HepG2 (cell line): ENCODE measurements around the gene IRGM. TPM values are rescaled to one million over a fixed set of nuclear protein-coding genes. Genes with fewer than 3 reads are reported as not detected.

Experiments used
- ADNP ChIP-seq: sonication (generic); formaldehyde crosslinking; IDR thresholded peaks from 2 replicates; pipeline ENCODE4 v1.4.0; 2020; ENCODE audit warnings: missing genetic modification reagents
- BRD4 ChIP-seq: sonication (generic); formaldehyde crosslinking; IDR thresholded peaks from 2 replicates; pipeline ENCODE4 v1.4.0; 2020; ENCODE audit warnings: missing genetic modification reagents
- GATAD1 ChIP-seq: IDR thresholded peaks from 2 replicates; pipeline ENCODE4 v1.6.1; 2016; ENCODE audit warnings: missing genetic modification reagents, missing compliant biosample characterization
- HHEX ChIP-seq: IDR thresholded peaks from 2 replicates; pipeline ENCODE4 v1.6.1; 2016; ENCODE audit warnings: control low read depth
- NBN ChIP-seq: fragments of 450-650 bp; conservative IDR thresholded peaks from 2 replicates; pipeline ENCODE4 v1.6.1; 2017
- SMAD1 ChIP-seq: sonication (generic); formaldehyde crosslinking; IDR thresholded peaks from 2 replicates; pipeline ENCODE4 v1.4.0; 2020; ENCODE audit warnings: missing genetic modification reagents, low read depth, mild to moderate bottlenecking, borderline replicate concordance
- SNAI1 ChIP-seq: sonication (generic); formaldehyde crosslinking; IDR thresholded peaks from 2 replicates; pipeline ENCODE4 v1.5.0; 2020; ENCODE audit warnings: mild to moderate bottlenecking, missing genetic modification reagents, borderline replicate concordance
- ZNF256 ChIP-seq: sonication (generic); formaldehyde crosslinking; conservative IDR thresholded peaks from 2 replicates; pipeline ENCODE4 v1.4.0; 2020; ENCODE audit warnings: missing genetic modification reagents
- ZNF605 ChIP-seq: sonication (generic); formaldehyde crosslinking; IDR thresholded peaks from 2 replicates; pipeline ENCODE4 v1.8.0; 2022; ENCODE audit warnings: mild to moderate bottlenecking, missing genetic modification reagents
- ZNF737 ChIP-seq: sonication (generic); formaldehyde crosslinking; IDR thresholded peaks from 2 replicates; pipeline ENCODE4 v1.5.0; 2020; ENCODE audit warnings: missing genetic modification reagents, mild to moderate bottlenecking, borderline replicate concordance
- polyA plus RNA-seq, 8 experiments: library from polyadenylated mRNA; depleted of rRNA in 3 of 8; stranded (reverse) in 7 of 8; unstranded in 1 of 8; fragments of >200 nt; fragmentation: Illumina TruSeq in 4 of 8; extraction: Trizol in 4 of 8; gene quantifications; 2 replicates each; pipeline versions ENCODE4 v1.2.1 to v1.2.3, GENCODE V29; 2011 to 2016; ENCODE audit warnings: low read depth in 4 of 8, missing spikeins in 1 of 8, mixed read lengths in 1 of 8; ENCODE audit not compliant: insufficient read depth in 1 of 8
- total RNA-seq, 5 experiments: library from RNA; depleted of rRNA; stranded (reverse); fragments of >200 nt; fragmentation: Illumina TruSeq; extraction: Trizol; gene quantifications; 2 replicates each; pipeline ENCODE4 v1.2.3, GENCODE V29; 2016; ENCODE audit warnings: low read depth in 1 of 5
- TF ChIP-seq, protein P1 (sequence below): sonication (generic); formaldehyde crosslinking; IDR thresholded peaks from 2 replicates; pipeline ENCODE4 v1.9.0; 2021; ENCODE audit warnings: missing genetic modification reagents, borderline replicate concordance
- TF ChIP-seq, protein P2 (sequence below): sonication (generic); formaldehyde crosslinking; IDR thresholded peaks from 2 replicates; pipeline ENCODE4 v1.8.1; 2023; ENCODE audit warnings: mild to moderate bottlenecking, moderate library complexity, missing genetic modification reagents
- TF ChIP-seq, protein P3 (sequence below): sonication (generic); formaldehyde crosslinking; IDR thresholded peaks from 2 replicates; pipeline ENCODE4 v1.9.0; 2021; ENCODE audit warnings: missing genetic modification reagents, mild to moderate bottlenecking, borderline replicate concordance

IRGM gene
- total and polyA plus RNA-seq, 2 of the 13 experiments (the other 11 are each of a cell fraction or from before 2014, with no cell fraction given): not detected

DNA sequence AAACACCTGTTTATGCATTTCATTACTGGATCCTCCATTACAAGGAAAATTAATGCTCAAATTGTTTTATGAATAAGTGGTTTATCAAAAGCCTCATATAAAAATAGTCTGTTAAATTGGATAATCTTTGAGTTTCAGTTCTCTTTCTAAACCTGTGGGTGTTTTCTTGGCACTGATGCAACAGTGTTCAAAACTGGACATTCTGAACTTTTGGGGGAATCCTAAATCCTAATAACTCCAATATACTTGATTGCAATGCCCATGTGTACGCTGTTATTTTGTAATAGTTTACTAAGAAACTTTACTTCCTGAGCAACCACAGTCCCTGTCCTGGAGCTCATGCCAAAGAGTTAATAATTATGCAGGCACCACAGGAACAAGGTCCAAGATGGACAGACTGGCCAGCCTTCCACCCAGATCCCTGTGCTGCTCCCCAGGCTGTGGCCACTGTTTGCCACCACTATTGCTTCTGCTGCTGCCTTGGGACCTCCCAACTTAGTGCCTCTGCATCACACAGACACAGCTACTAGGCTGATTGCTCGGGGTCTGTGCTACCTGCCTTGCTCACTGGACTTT is 14.0 kb downstream of the IRGM start (continued):
- TF ChIP-seq, protein P1, sequence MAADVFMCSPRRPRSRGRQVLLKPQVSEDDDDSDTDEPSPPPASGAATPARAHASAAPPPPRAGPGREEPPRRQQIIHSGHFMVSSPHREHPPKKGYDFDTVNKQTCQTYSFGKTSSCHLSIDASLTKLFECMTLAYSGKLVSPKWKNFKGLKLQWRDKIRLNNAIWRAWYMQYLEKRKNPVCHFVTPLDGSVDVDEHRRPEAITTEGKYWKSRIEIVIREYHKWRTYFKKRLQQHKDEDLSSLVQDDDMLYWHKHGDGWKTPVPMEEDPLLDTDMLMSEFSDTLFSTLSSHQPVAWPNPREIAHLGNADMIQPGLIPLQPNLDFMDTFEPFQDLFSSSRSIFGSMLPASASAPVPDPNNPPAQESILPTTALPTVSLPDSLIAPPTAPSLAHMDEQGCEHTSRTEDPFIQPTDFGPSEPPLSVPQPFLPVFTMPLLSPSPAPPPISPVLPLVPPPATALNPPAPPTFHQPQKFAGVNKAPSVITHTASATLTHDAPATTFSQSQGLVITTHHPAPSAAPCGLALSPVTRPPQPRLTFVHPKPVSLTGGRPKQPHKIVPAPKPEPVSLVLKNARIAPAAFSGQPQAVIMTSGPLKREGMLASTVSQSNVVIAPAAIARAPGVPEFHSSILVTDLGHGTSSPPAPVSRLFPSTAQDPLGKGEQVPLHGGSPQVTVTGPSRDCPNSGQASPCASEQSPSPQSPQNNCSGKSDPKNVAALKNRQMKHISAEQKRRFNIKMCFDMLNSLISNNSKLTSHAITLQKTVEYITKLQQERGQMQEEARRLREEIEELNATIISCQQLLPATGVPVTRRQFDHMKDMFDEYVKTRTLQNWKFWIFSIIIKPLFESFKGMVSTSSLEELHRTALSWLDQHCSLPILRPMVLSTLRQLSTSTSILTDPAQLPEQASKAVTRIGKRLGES: no peak
- TF ChIP-seq GATAD1 (no peak), ADNP (CRISPR knock-in tag) (no peak), ZNF256 (CRISPR knock-in tag) (no peak), SMAD1 (CRISPR knock-in tag) (no peak), BRD4 (no peak), SNAI1 (no peak), ZNF605 (CRISPR knock-in tag) (0 out of 2 replicates have a peak, but pooled peaks have one; percentile 31), HHEX (CRISPR knock-in tag) (no peak), NBN (no peak), ZNF737 (CRISPR knock-in tag) (no peak)
- TF ChIP-seq, protein P2, sequence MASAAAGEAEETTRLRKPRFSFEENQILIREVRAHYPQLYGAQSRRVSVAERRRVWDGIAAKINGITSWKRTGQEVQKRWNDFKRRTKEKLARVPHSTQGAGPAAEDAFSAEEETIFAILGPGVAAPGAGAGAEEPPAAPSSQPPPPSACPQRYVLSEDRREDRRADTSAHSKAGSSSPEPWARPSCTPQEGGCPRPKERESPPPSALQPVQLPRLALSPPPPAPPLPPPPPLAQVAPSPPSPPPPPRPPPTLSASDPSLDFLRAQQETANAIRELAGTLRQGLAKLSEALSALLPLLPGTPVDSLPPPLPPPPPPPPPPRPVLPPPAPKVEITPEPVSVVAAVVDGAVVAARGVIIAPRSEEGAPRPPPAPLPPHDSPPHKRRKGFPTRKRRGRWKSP (CRISPR knock-in tag): no peak
- TF ChIP-seq, protein P3, sequence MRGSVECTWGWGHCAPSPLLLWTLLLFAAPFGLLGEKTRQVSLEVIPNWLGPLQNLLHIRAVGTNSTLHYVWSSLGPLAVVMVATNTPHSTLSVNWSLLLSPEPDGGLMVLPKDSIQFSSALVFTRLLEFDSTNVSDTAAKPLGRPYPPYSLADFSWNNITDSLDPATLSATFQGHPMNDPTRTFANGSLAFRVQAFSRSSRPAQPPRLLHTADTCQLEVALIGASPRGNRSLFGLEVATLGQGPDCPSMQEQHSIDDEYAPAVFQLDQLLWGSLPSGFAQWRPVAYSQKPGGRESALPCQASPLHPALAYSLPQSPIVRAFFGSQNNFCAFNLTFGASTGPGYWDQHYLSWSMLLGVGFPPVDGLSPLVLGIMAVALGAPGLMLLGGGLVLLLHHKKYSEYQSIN (CRISPR knock-in tag): no peak
